PC-3 (cell line): Measurements from ENCODE around the gene FBXW9. TPM values are rescaled to one million over a fixed set of nuclear protein-coding genes. Genes with fewer than 3 reads are reported as not detected.

Experiments used
- ATAC-seq: fragments of 200-7000 bp; cut with Tn5 transposase; 2 replicates; pipeline ENCODE4 v1.9.1; 2020; ENCODE audit warnings: mild to moderate bottlenecking, moderate library complexity
- BruUV-seq: library from RNA; stranded (reverse); fragments of 400-500 nt; replicated peaks from 2 replicates; lab custom pipeline; 2021; lab: Mats Ljungman, UMichigan
- CTCF ChIA-PET: fragments of 300-600 bp; sonication (Branson Sonifier 250); formaldehyde crosslinking; loops from one replicate; lab custom pipeline; 2022; ENCODE audit warnings: antibody characterized with exemption; lab: Charles Lee
- POLR2A ChIA-PET: fragments of 300-600 bp; sonication (Branson Sonifier 250); formaldehyde crosslinking; loops from one replicate; lab custom pipeline; 2022; ENCODE audit warnings: antibody characterized with exemption; ENCODE audit not compliant: unreplicated experiment; lab: Charles Lee
- DNase-seq: peaks from one replicate; pipeline ENCODE4 v3.0.0-alpha.2; 2015
- H2AFZ ChIP-seq: fragments of 300-600 bp; sonication (generic); 2 replicates; pipeline ENCODE4 v1.6.0; 2016; ENCODE audit warnings: antibody characterized with exemption, low read length
- H3F3A ChIP-seq: fragments of 300-600 bp; sonication (generic); one replicate; pipeline ENCODE4 v1.6.0; 2017; ENCODE audit warnings: antibody characterized with exemption, low read length, control low read depth, mild to moderate bottlenecking; ENCODE audit not compliant: unreplicated experiment
- H3K27ac ChIP-seq: fragments of 300-600 bp; sonication (generic); 2 replicates; pipeline ENCODE4 v1.5.1; 2016; ENCODE audit warnings: mild to moderate bottlenecking, low read length
- H3K27me3 ChIP-seq: fragments of 300-600 bp; sonication (generic); 2 replicates; pipeline ENCODE4 v1.6.1; 2016; ENCODE audit warnings: low read length, mixed read lengths
- H3K36me3 ChIP-seq: fragments of 300-600 bp; sonication (generic); 2 replicates; pipeline ENCODE4 v1.6.1; 2016; ENCODE audit warnings: low read depth, mixed run types, low read length, mixed read lengths
- H3K4me1 ChIP-seq: fragments of 300-600 bp; sonication (generic); 2 replicates; pipeline ENCODE4 v1.5.1; 2016; ENCODE audit warnings: low read length; ENCODE audit not compliant: insufficient read depth
- H3K4me2 ChIP-seq: fragments of 300-600 bp; sonication (generic); 2 replicates; pipeline ENCODE4 v1.6.0; 2016; ENCODE audit warnings: low read length
- H3K4me3 ChIP-seq: fragments of 300-600 bp; sonication (generic); 2 replicates; pipeline ENCODE4 v1.5.1; 2016; ENCODE audit warnings: mild to moderate bottlenecking, low read length, mixed read lengths
- H3K79me2 ChIP-seq: fragments of 300-600 bp; sonication (generic); 2 replicates; pipeline ENCODE4 v1.6.1; 2017; ENCODE audit warnings: low read length, mixed read lengths
- H3K9ac ChIP-seq: fragments of 300-600 bp; sonication (generic); 2 replicates; pipeline ENCODE4 v1.6.0; 2016; ENCODE audit warnings: mild to moderate bottlenecking, low read length
- H3K9me2 ChIP-seq: fragments of 300-600 bp; sonication (generic); replicated peaks from 2 replicates; pipeline ENCODE4 v1.6.1; 2016; ENCODE audit warnings: mixed run types, low read length, mixed read lengths
- H3K9me3 ChIP-seq: fragments of 300-600 bp; sonication (generic); 2 replicates; pipeline ENCODE4 v1.6.1; 2016; ENCODE audit warnings: low read length, mixed read lengths
- H4K20me1 ChIP-seq: fragments of 300-600 bp; sonication (generic); 2 replicates; pipeline ENCODE4 v1.6.1; 2016; ENCODE audit warnings: low read length, mixed read lengths
- EZH2 ChIP-seq: fragments of 300-600 bp; sonication (generic); IDR thresholded peaks from one replicate; pipeline ENCODE4 v1.6.1; 2017; ENCODE audit warnings: antibody characterized with exemption, mild to moderate bottlenecking, low read length; ENCODE audit not compliant: unreplicated experiment
- EZH2phosphoT487 ChIP-seq: fragments of 300-600 bp; sonication (generic); IDR thresholded peaks from 2 replicates; pipeline ENCODE4 v1.6.1; 2018; ENCODE audit warnings: mild to moderate bottlenecking, antibody characterized with exemption, low read length, borderline replicate concordance
- intact Hi-C: fragments of 100-400 bp; cut with micrococcal nuclease; formaldehyde crosslinking; loops from 2 replicates; pipeline ENCODE4 v1.9.0; 2023
- total RNA-seq: library from RNA; depleted of rRNA; stranded (reverse); fragments of >200 nt; gene quantifications from 2 replicates; pipeline ENCODE4 v1.2.3, GENCODE V29; 2014
- TF ChIP-seq, protein P1 (sequence below): fragments of 300-600 bp; sonication (generic); conservative IDR thresholded peaks from 2 replicates; pipeline ENCODE4 v1.5.1; 2017; ENCODE audit warnings: antibody characterized with exemption, low read depth, mild to moderate bottlenecking, low read length

FBXW9 gene
- total RNA-seq, 1 experiment from 2014 or later, result 27.5 TPM

DNA sequence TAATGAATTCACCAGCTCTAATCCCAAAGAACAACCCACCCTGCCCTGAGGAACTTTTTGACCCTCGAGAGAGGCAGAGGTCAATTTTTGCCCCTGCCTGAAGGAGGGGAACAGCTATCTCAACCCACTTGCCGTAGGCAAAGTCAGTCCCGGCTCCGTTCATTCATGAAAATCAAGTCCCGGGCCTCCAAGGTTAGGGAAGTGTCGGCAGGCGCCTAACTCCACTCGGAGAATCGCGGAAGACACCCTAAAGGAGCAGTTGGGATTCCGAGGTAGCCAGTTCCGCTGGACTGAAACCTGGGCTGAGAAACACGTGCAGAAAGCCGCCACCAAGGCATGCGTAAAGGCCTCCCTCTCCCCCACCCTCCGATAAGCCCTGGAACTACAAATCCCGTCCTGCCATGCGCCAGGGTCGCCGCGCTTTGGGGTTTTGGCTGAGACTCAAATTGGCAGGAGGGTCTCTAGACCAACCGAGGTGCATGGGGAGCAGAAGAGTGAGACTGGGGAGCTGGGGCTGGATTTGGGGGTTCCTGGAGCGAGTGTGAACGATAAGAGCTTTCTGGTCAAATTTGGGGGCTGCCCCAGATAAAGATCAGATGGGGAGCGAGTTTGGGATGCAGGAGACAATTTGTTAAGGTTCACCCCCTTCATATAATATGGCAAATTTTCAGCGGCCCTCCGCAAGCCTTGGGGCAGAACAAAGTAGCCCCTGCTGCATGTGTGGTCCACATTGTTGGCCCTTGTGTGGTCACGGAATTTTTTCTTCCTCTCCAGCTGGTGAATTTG, 27.4 kb upstream of the FBXW9 start, which contains the start of gene TNPO2:
Gene TNPO2, minus strand, starts transcription at position 292 of the 786 bp plus-strand sequence. CDS start 2,955 bp downstream, outside the sequence.
- Histone ChIP-seq H3F3A (peaks cover 11% of the 10 kb centered on the region), H3K9me3 (no peaks in the 10 kb centered on the region), H3K9ac (peak within 1 kb of the TSS; percentile 87), H3K79me2 (peaks cover 52% of the 10 kb centered on the region), H3K4me1 (peaks cover 28% of the 10 kb centered on the region), H3K36me3 (peaks cover 14% of the 10 kb centered on the region; the same call in 1 of the 2 replicates), H2AFZ (peak within 1 kb of the TSS; percentile 80), H3K4me3 (peak within 1 kb of the TSS; percentile 89), H3K27ac (peak within 1 kb of the TSS; percentile 68), H3K27me3 (no peaks in the 10 kb centered on the region), H4K20me1 (peaks cover 15% of the 10 kb centered on the region; the same call in 1 of the 2 replicates), H3K4me2 (peak within 1 kb of the TSS; percentile 94), H3K9me2 (no peaks in the 10 kb centered on the region)
- peak; percentile 74 for DNase-seq
- intact Hi-C loops, result loop anchor here (1.0 kb wide), 1 partner anchor 9 kb away; no protein-coding TSS in a partner anchor
- no TSS peak for BruUV-seq
- ChIA-PET CTCF (interaction anchor here (1.1 kb wide), 1 partner anchor 34 kb away, joined by 5 read pairs; no protein-coding TSS in a partner anchor), POLR2A (interaction anchor here (0.6 kb wide), 1 partner anchor 29 kb away, joined by 5 read pairs; no protein-coding TSS in a partner anchor)
- TF ChIP-seq EZH2 (no peak), EZH2phosphoT487 (no peak)
- TF ChIP-seq, protein P1, sequence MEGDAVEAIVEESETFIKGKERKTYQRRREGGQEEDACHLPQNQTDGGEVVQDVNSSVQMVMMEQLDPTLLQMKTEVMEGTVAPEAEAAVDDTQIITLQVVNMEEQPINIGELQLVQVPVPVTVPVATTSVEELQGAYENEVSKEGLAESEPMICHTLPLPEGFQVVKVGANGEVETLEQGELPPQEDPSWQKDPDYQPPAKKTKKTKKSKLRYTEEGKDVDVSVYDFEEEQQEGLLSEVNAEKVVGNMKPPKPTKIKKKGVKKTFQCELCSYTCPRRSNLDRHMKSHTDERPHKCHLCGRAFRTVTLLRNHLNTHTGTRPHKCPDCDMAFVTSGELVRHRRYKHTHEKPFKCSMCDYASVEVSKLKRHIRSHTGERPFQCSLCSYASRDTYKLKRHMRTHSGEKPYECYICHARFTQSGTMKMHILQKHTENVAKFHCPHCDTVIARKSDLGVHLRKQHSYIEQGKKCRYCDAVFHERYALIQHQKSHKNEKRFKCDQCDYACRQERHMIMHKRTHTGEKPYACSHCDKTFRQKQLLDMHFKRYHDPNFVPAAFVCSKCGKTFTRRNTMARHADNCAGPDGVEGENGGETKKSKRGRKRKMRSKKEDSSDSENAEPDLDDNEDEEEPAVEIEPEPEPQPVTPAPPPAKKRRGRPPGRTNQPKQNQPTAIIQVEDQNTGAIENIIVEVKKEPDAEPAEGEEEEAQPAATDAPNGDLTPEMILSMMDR, result no peak
- peak; percentile 37 for ATAC-seq

- H3K36me3 ChIP-seq, result peaks cover 15% of the 10 kb centered on the region; the same call in 1 of the 2 replicates
- CTCF ChIA-PET, result interaction anchor here (1.1 kb wide), 1 partner anchor 34 kb away, joined by 5 read pairs; no protein-coding TSS in a partner anchor
- peaks cover 19% of the 10 kb centered on the region; the same call in 1 of the 2 replicates for H4K20me1 ChIP-seq
- peaks cover 58% of the 10 kb centered on the region for H3K79me2 ChIP-seq
- intact Hi-C loops, result loop anchor here (1.0 kb wide), 1 partner anchor 10 kb away; no protein-coding TSS in a partner anchor
- TF ChIP-seq EZH2, result no peak
- no peak for TF ChIP-seq EZH2phosphoT487
- TF ChIP-seq, protein P1, result no peak
- H3K9ac ChIP-seq, result peak overlapping the region; percentile 87
- peak overlapping the region; percentile 94 for H3K4me2 ChIP-seq
- H3K9me2 ChIP-seq, result no peaks in the 10 kb centered on the region
- DNase-seq (no peak), ATAC-seq (no peak; the same call in 1 of the 2 replicates)
- peaks cover 16% of the 10 kb centered on the region for H3F3A ChIP-seq
- TSS peak; percentile 49 for BruUV-seq
- peak overlapping the region; percentile 68 for H3K27ac ChIP-seq
- H2AFZ ChIP-seq, result peak overlapping the region; percentile 80
- peak overlapping the region; percentile 89 for H3K4me3 ChIP-seq
- POLR2A ChIA-PET, result interaction anchor here (0.6 kb wide), 1 partner anchor 27 kb away, joined by 3 read pairs; no protein-coding TSS in a partner anchor
- no peaks in the 10 kb centered on the region for H3K9me3 ChIP-seq
- H3K4me1 ChIP-seq, result peaks cover 33% of the 10 kb centered on the region
- no peaks in the 10 kb centered on the region for H3K27me3 ChIP-seq
Measured at GRCh38 chr19:12723381-12723640, 26.9 kb upstream of the FBXW9 start.
